Colonic mucosa (tissue), 4 donors: ENCODE results near the gene PHKB. TPM values are rescaled to one million over a fixed set of nuclear protein-coding genes. Genes with fewer than 3 reads are reported as not detected.

Experiments
- DNase-seq: peaks from one replicate; pipeline ENCODE4 v3.0.0-alpha.2; 2020
- H3K27ac ChIP-seq: fragments of 200-600 bp; one replicate; pipeline ENCODE4 v1.8.0; 2021
- H3K27me3 ChIP-seq: fragments of 200-600 bp; one replicate; pipeline ENCODE4 v1.8.0; 2021
- H3K36me3 ChIP-seq: fragments of 200-600 bp; one replicate; pipeline ENCODE4 v1.8.0; 2021
- H3K4me1 ChIP-seq: fragments of 200-600 bp; one replicate; pipeline ENCODE4 v1.8.0; 2021; ENCODE audit warnings: mild to moderate bottlenecking
- H3K4me3 ChIP-seq: fragments of 200-600 bp; one replicate; pipeline ENCODE4 v1.8.0; 2021
- H3K9ac ChIP-seq, 2 donors: one replicate each; pipeline ENCODE4 v1.7.0; 2013; ENCODE audit warnings: control low read depth in 2 of 2, low read depth in 2 of 2, low read length in 2 of 2
- H3K9me3 ChIP-seq: fragments of 200-600 bp; one replicate; pipeline ENCODE4 v1.8.0; 2021
- CTCF ChIP-seq: fragments of 200-600 bp; IDR thresholded peaks from one replicate; pipeline ENCODE4 v1.8.0; 2022; ENCODE audit warnings: antibody characterized with exemption, mild to moderate bottlenecking
- intact Hi-C: fragments of 100-400 bp; cut with DNase I; formaldehyde crosslinking; loops from one replicate; pipeline ENCODE4 v1.14.1; 2022
- total RNA-seq, 2 donors: library from RNA; stranded (reverse); fragmentation: NEBNext Ultra II Directional in 1 of 2; extraction: Animal tissue kit (Norgen Biotek cat#: 25700) in 1 of 2; gene quantifications; one replicate each; pipeline ENCODE4 v1.2.1, GENCODE V29; 2021
- donor health status: healthy.
- donor health status: DM: no; HTN: no; CAD: no.
- donor health status: DM: no; HTN: no; CAD: no.

Gene PHKB
- total RNA-seq, 2 donors from 2014 or later, result 74.9 to 80.6 TPM

DNA sequence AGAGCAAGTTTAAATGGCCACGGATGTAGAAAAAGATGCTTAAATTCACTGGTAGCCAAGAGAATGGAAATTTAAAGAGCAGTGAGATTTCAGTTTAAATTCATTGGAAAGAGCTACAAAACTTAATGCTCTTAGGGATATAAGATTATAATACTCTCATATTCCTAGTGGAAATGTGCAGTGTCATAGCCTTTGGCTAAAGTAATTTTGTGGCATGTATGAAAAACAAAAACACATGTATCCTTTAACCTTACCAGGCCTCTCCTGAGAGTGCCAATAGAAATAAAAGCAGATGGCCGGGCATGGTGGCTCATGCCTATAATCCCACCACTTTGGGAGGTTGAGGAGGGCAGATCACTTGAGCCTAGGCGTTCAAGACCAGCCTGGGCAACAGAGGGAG is 289.2 kb downstream of the PHKB start:
- no peak overlapping the region for H3K4me3 ChIP-seq
- intact Hi-C loops, result no loop called here
- no peaks in the 10 kb centered on the region for H3K9me3 ChIP-seq
- no peak for DNase-seq
- H3K27ac ChIP-seq, result no peak overlapping the region
- H3K27me3 ChIP-seq, result no peaks in the 10 kb centered on the region
- H3K36me3 ChIP-seq, result no peaks in the 10 kb centered on the region
- TF ChIP-seq CTCF, result no peak
- H3K4me1 ChIP-seq, result no peaks in the 10 kb centered on the region
- H3K9ac ChIP-seq, result no peak overlapping the region

Other genes starting within 250 kb of the PHKB start
- 10 to 100 TPM; 45.9 to 92.0 TPM for gene ITFG1, start 268 bp upstream of the PHKB start, total RNA-seq